Mucosa of descending colon (tissue), 3 donors: ENCODE results near the gene S100A3. TPM values are rescaled to one million over a fixed set of nuclear protein-coding genes. Genes with fewer than 3 reads are reported as not detected.

Experiments
- ATAC-seq: fragments of 200-7000 bp; cut with Tn5 transposase; one replicate; pipeline ENCODE4 v1.9.1; 2020; ENCODE audit warnings: mild to moderate bottlenecking, moderate library complexity
- DNase-seq, 3 donors: peaks; one replicate each; pipeline ENCODE4 v3.0.0-alpha.2; 2020
- H3K36me3 ChIP-seq: fragments of 200-600 bp; one replicate; pipeline ENCODE4 v1.8.0; 2021; ENCODE audit warnings: low read depth, mild to moderate bottlenecking
- H3K4me1 ChIP-seq: fragments of 200-600 bp; one replicate; pipeline ENCODE4 v1.8.0; 2021; ENCODE audit warnings: low read depth, mild to moderate bottlenecking
- H3K4me3 ChIP-seq: fragments of 200-600 bp; one replicate; pipeline ENCODE4 v1.8.0; 2021; ENCODE audit warnings: mild to moderate bottlenecking
- H3K9me3 ChIP-seq: fragments of 200-600 bp; one replicate; pipeline ENCODE4 v1.8.0; 2021; ENCODE audit warnings: mild to moderate bottlenecking
- intact Hi-C, 2 donors: fragments of 100-400 bp; cut with DNase I in 1 of 2; cut with micrococcal nuclease in 1 of 2; formaldehyde crosslinking; loops; one replicate each; pipeline versions ENCODE4 v1.11.0 to v1.11.1; 2022; cut with DNase I, micrococcal nuclease
- total RNA-seq, 3 donors: library from RNA; stranded (reverse); fragmentation: NEBNext Ultra II Directional in 2 of 3; extraction: Animal tissue kit (Norgen Biotek cat#: 25700) in 2 of 3; gene quantifications; one replicate each; pipeline versions ENCODE4 v1.2.1 to v1.2.4, GENCODE V29; 2021 to 2023
- TF ChIP-seq, protein P1 (sequence below): fragments of 200-600 bp; IDR thresholded peaks from one replicate; pipeline ENCODE4 v1.8.0; 2022; ENCODE audit warnings: antibody characterized with exemption, mild to moderate bottlenecking
- donor health status: DM: no; HTN: no; CAD: no; lungs with moderate emphysema.
- donor health status: DM: no; HTN: no; CAD: no.
- donor health status: DM: no; HTN: yes; CAD: no.

The S100A3 gene
- total RNA-seq, 3 donors from 2014 or later = 0.85 to 2.2 TPM; not detected in 1

DNA sequence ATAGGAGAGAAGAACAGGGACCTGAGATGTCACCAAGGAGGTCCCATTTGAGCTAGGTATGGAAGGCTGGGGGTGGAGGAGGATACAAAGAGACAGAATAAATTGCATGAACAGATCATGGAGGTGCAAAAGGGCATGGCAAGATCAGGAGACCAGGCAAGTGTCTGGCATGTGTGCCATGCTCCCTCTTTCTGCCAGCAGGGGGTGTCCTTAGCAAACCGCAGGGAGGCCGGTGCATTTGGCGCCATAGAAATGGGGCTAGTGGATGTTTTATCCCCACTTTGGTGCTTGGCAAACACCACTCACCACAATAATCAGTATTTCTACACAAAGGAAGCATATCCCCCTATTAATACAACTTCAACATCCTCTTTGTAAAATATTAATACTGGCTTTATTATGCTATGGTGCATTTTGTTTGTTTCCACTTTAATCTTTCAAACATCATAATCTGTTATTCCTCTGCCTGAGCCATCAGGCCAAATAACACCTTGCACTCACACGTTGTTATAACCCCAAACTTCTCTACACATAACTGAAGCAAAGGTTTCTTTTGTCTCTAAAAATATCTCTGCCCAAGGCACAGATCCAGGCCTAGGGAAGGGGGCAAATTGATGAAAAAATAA, 39.2 kb downstream of the S100A3 start:
- TF ChIP-seq, protein P1, sequence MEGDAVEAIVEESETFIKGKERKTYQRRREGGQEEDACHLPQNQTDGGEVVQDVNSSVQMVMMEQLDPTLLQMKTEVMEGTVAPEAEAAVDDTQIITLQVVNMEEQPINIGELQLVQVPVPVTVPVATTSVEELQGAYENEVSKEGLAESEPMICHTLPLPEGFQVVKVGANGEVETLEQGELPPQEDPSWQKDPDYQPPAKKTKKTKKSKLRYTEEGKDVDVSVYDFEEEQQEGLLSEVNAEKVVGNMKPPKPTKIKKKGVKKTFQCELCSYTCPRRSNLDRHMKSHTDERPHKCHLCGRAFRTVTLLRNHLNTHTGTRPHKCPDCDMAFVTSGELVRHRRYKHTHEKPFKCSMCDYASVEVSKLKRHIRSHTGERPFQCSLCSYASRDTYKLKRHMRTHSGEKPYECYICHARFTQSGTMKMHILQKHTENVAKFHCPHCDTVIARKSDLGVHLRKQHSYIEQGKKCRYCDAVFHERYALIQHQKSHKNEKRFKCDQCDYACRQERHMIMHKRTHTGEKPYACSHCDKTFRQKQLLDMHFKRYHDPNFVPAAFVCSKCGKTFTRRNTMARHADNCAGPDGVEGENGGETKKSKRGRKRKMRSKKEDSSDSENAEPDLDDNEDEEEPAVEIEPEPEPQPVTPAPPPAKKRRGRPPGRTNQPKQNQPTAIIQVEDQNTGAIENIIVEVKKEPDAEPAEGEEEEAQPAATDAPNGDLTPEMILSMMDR = peak; percentile 65
- Histone ChIP-seq H3K4me1 (peaks cover 7% of the 10 kb centered on the region), H3K4me3 (no peak overlapping the region), H3K9me3 (no peaks in the 10 kb centered on the region), H3K36me3 (no peaks in the 10 kb centered on the region)
- peak; percentile 69 for ATAC-seq
- DNase-seq = peak; percentile 59 to 86 (median 80)
- intact Hi-C loops = loop anchor here (2.0 to 10.0 kb wide), 3 partner anchors 57 to 235 kb away; partner anchors contain the start of gene S100A2 (in 1 of the 2)

DNA sequence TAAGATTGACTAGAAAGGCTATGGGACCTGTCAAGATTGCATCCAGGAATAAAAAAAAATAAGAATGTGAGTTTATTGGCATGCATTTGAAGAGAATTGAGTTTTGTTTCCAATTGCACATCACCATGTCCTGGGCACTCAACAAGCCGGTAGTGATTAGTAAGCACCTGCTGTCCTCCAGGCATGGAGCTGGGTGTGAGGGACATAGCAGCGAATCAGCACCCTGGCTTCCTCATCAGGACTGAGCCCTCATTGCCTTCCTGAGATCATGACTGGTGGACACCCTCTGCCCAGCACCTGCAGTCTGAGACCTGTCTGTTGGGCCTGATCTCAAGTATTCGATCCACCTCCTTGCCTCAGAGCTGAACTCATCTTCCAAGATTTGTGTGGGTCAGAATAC, 40.0 kb downstream of the S100A3 start:
- DNase-seq = no peak
- ATAC-seq = no peak
- intact Hi-C loops = no loop called here

DNA sequence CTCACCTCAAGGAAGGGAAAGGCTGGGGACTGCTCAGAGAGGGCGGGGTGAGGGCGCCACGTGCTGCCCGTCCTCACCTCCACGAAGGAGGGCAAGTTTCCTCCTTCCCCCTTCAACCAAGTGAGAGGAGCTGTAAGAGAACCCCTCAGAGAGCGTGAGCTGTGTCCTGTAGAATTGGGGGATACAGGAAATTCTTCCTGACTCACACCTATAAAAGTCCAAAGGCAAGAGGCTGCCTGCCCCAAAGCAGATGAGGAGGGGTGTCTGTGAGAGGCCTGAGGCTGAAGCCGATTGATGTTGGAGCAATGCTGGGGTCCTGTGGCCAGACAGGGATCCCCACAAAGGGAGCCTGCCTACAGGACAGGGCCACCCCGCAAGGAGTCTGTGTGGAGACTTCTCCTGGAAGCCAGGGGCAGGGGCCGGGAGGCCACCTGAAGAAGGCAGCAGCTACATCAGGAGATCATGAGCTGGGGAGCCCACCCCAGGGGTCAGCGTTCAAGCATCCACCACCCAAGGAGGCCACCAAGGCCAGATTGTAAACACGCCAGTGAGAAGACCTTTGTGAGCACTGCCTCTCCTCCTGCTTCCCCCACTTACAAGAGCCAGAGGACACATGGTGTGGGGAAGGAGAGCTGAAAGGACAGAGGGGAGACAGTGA, 41.0 kb downstream of the S100A3 start:
- intact Hi-C loops = no loop called here

More for the DNA sequence above, 40.0 kb downstream of the S100A3 start:
- Histone ChIP-seq H3K4me1 (peaks cover 6% of the 10 kb centered on the region), H3K9me3 (no peaks in the 10 kb centered on the region), H3K4me3 (no peak overlapping the region), H3K36me3 (no peaks in the 10 kb centered on the region)
- TF ChIP-seq, protein P1 = no peak

GRCh38 chr1:153506831-153507413, 42.1 kb downstream of the S100A3 start:
- TF ChIP-seq, protein P1 = no peak
- intact Hi-C loops = no loop called here
- H3K4me1 ChIP-seq = peaks cover 6% of the 10 kb centered on the region
- no peak overlapping the region for H3K4me3 ChIP-seq
- no peaks in the 10 kb centered on the region for H3K9me3 ChIP-seq
- H3K36me3 ChIP-seq = no peaks in the 10 kb centered on the region
- DNase-seq (peak; percentile 61 to 75 (median 72)), ATAC-seq (peak; percentile 53)

More for the DNA sequence above, 41.0 kb downstream of the S100A3 start:
- H3K9me3 ChIP-seq = no peaks in the 10 kb centered on the region
- H3K4me1 ChIP-seq = peaks cover 6% of the 10 kb centered on the region
- ATAC-seq (no peak), DNase-seq (no peak)
- H3K4me3 ChIP-seq = no peak overlapping the region
- TF ChIP-seq, protein P1 = no peak
- no peaks in the 10 kb centered on the region for H3K36me3 ChIP-seq

- H3K36me3 ChIP-seq = no peaks in the 10 kb centered on the region
- no peaks in the 10 kb centered on the region for H3K9me3 ChIP-seq
- intact Hi-C loops = no loop called here
- TF ChIP-seq, protein P1 = no peak
- no peak for ATAC-seq
- H3K4me1 ChIP-seq = peaks cover 6% of the 10 kb centered on the region
- no peak overlapping the region for H3K4me3 ChIP-seq
- no peak for DNase-seq
Measured at GRCh38 chr1:153506386-153506785, 42.7 kb downstream of the S100A3 start.
